ENCODE results near the gene RIBC2. TPM values are rescaled to one million over a fixed set of nuclear protein-coding genes. Genes with fewer than 3 reads are reported as not detected.

The RIBC2 gene, protein sequence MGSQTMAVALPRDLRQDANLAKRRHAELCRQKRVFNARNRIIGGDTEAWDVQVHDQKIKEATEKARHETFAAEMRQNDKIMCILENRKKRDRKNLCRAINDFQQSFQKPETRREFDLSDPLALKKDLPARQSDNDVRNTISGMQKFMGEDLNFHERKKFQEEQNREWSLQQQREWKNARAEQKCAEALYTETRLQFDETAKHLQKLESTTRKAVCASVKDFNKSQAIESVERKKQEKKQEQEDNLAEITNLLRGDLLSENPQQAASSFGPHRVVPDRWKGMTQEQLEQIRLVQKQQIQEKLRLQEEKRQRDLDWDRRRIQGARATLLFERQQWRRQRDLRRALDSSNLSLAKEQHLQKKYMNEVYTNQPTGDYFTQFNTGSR
- total RNA-seq, result 0.76 and 0.91 TPM in 2 replicates

DNA sequence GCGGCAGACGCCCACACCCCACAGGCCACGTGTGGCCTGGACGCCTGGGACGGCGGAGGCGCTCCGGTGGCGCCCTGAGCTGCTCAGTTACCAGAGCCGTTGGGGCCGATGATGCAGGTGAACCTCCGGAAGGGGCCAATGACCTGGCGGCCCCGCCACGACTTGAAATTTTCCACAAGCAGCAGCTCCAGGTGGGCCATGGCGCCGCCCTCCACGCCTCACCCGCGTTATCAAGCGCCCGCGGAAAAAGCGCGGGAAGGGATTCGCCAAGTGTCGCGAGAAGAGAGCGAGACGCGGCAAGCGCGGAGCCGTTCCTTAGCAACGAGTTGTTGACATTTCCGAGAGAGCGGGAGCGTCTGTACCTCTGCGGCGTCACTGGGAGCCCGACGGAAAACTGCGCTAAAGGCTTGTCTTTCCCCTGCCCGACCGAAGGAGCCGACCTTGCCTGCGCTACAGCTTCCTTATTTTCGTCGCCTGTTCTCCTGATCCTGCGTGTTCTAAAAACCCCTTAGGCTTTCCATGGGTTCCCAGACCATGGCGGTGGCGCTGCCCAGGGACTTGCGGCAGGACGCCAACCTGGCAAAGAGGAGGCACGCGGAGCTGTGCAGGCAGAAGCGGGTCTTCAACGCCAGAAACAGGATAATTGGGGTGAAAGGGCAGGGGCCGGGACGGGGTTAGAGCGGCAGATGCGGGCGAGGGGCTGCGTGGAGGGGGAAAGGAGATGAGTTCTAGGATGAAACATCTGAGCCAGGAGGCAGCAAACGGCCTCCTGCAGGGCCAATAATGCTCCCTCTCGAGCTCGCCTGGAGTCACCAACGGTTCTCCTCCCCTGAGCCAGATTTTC is at the start of gene RIBC2, which contains the start of gene SMC1B:
Gene RIBC2 (plus strand): TSS at position 326 of the 844 bp plus-strand sequence. CDS start 194 bp downstream, at position 520.
Gene SMC1B (minus strand): TSS at position 232 of the 844 bp plus-strand sequence. CDS start 32 bp downstream, at position 200.

Other genes with a start within 250 kb of the RIBC2 start
- 49.5 and 56.5 TPM in 2 replicates for gene NUP50, start 249.8 kb upstream of the RIBC2 start, total RNA-seq
- gene KIAA0930, start 172.8 kb upstream of the RIBC2 start, total RNA-seq, result 40.4 and 40.9 TPM in 2 replicates
- not detected in 2 replicates for gene UPK3A, start 128.7 kb upstream of the RIBC2 start, total RNA-seq
- 21.0 and 30.4 TPM in 2 replicates for gene FAM118A, start 103.8 kb upstream of the RIBC2 start, total RNA-seq
- under 0.01 TPM in 1 of 2 replicates, not detected in the other for gene SMC1B, start 94 bp upstream of the RIBC2 start, total RNA-seq
- 99.8 and 101 TPM in 2 replicates for gene FBLN1, start 89.2 kb downstream of the RIBC2 start, total RNA-seq